Stimulated activated CD4-positive, alpha-beta T cell treated with anti-CD3 and anti-CD28 coated beads, Interleukin-15, amount 100 ng/mL, for 1 hour (primary cell): ENCODE measurements around the gene KRTAP1-1.
"Not testable (repeated sequence)": the region's sequence is repeated elsewhere in the genome, so short reads cannot be mapped to it uniquely, and the experiment has no call there.

Source experiments
- DNase-seq, 2 donors: peaks; one replicate each; pipeline ENCODE4 v3.0.0-alpha.2; 2020; ENCODE audit warnings: low read depth in 1 of 2, low spot score in 1 of 2

Gene KRTAP1-1

GRCh38 chr17:41057547-41057946 is 16.3 kb upstream of the KRTAP1-1 start:
- no peak for DNase-seq

GRCh38 chr17:41055130-41055529 is 13.9 kb upstream of the KRTAP1-1 start, which contains the start of gene KRTAP2-2:
TSS of gene KRTAP2-2 (minus strand) at chr17:41055230. CDS start at chr17:41055211, 19 bp downstream.
- DNase-seq = not testable (repeated sequence)

GRCh38 chr17:41054556-41054955 is 13.3 kb upstream of the KRTAP1-1 start:
- not testable (repeated sequence) for DNase-seq

GRCh38 chr17:41054025-41054424 is 12.8 kb upstream of the KRTAP1-1 start:
- DNase-seq = no peak

GRCh38 chr17:41052566-41052965 is 11.3 kb upstream of the KRTAP1-1 start:
- no peak for DNase-seq

- no peak for DNase-seq
Measured at GRCh38 chr17:41049110-41049509, 7.9 kb upstream of the KRTAP1-1 start.

- DNase-seq = no peak
Measured at GRCh38 chr17:41048441-41048840, 7.2 kb upstream of the KRTAP1-1 start.

- not testable (repeated sequence) for DNase-seq
Measured at GRCh38 chr17:41046735-41047465, 5.7 kb upstream of the KRTAP1-1 start, which contains the start of gene KRTAP2-1. TSS of gene KRTAP2-1 (minus strand) at chr17:41047316. CDS start at chr17:41047267, 49 bp downstream.

- no peak for DNase-seq
Measured at GRCh38 chr17:41042953-41043352, 1.7 kb upstream of the KRTAP1-1 start.

- no peak for DNase-seq
Measured at GRCh38 chr17:41037853-41038350, 3.3 kb downstream of the KRTAP1-1 start.

GRCh38 chr17:41034346-41034935 is 6.8 kb downstream of the KRTAP1-1 start, which contains the start of gene KRTAP1-3:
TSS of gene KRTAP1-3 (minus strand) at chr17:41034874. CDS start at chr17:41034821, 53 bp downstream.
- not testable (repeated sequence) for DNase-seq

- DNase-seq = no peak
Measured at GRCh38 chr17:41029633-41030245, 11.5 kb downstream of the KRTAP1-1 start, which contains the start of gene KRTAP1-4. TSS of gene KRTAP1-4 (minus strand) at chr17:41030195. CDS start at chr17:41030078, 117 bp downstream.

GRCh38 chr17:41026715-41027471 is 14.4 kb downstream of the KRTAP1-1 start, which contains the start of gene KRTAP1-5:
TSS of gene KRTAP1-5 (minus strand) at chr17:41027208. CDS start at chr17:41027155, 53 bp downstream.
- DNase-seq = no peak

GRCh38 chr17:41024697-41025096 is 16.6 kb downstream of the KRTAP1-1 start:
- no peak for DNase-seq

GRCh38 chr17:41020336-41020735 is 20.9 kb downstream of the KRTAP1-1 start:
- DNase-seq = no peak

- no peak for DNase-seq
Measured at GRCh38 chr17:41019415-41019814, 21.8 kb downstream of the KRTAP1-1 start.

- DNase-seq = no peak
Measured at GRCh38 chr17:41018541-41018940, 22.7 kb downstream of the KRTAP1-1 start.

GRCh38 chr17:41016578-41017215 is 24.6 kb downstream of the KRTAP1-1 start:
- no peak for DNase-seq

GRCh38 chr17:41015454-41015853 is 25.8 kb downstream of the KRTAP1-1 start:
- no peak for DNase-seq

GRCh38 chr17:41013606-41014005 is 27.6 kb downstream of the KRTAP1-1 start:
- DNase-seq = no peak
